GM19467 (cell line): ENCODE data around the gene FAM3A.
"Not testable (repeated sequence)": the region's sequence is repeated elsewhere in the genome, so short reads cannot be mapped to it uniquely, and the experiment has no call there.

Experiments used
- ATAC-seq: cut with Tn5 transposase; IDR thresholded peaks from one replicate; pipeline ENCODE4 v1.9.1; 2021; ENCODE audit warnings: mild to moderate bottlenecking, moderate library complexity; ENCODE audit not compliant: unreplicated experiment

The FAM3A gene, protein sequence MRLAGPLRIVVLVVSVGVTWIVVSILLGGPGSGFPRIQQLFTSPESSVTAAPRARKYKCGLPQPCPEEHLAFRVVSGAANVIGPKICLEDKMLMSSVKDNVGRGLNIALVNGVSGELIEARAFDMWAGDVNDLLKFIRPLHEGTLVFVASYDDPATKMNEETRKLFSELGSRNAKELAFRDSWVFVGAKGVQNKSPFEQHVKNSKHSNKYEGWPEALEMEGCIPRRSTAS

GRCh38 chrX:154515966-154516655 lies at the start of gene FAM3A:
Gene FAM3A, minus strand, starts transcription at chrX:154516232. Its CDS starts 460 bp downstream, at chrX:154515772.
- ATAC-seq: peak; percentile 87

DNA sequence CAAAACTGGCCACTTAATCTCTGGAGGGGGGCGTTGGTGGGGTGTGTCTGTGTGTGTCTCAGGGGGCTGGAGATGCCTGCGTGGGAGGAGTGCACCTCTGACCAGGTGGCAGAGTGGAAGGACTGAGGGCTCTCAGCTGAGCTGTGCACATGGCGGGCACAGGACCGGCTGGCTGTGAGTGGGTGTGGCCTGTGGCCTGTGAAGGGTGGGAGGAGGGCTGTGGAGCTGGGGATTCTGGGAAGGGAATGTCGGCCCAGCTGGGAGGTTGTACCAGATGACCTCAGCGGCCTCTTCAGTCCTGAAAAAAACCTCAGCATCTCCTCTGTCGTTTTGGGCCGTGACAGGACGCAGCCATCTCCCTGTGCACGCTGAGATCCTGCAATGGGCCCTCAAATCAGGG lies 46.3 kb upstream of the FAM3A start:
- not testable (repeated sequence) for ATAC-seq

- ATAC-seq: not testable (repeated sequence)
Measured at GRCh38 chrX:154560326-154560725, 44.3 kb upstream of the FAM3A start.

DNA sequence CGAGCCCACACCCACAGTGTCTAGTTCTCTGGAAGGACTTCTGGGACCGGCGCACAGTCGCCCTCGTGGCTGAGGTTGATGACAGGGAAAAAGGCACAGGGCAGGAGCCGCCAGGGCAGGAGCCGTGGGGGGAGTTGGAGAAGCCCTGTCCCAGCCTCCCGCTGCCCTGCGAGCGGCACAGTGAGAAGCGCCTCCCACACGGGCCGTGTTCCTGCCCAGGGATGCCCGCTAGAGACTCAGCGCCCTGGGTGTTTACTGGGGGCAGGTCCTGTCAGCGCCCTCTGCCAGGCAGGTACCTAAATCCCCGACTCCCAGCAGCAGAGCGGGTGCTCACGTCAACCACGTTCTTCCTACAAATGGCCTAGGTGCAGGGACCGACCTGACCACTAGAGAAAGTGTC lies 42.9 kb upstream of the FAM3A start:
- ATAC-seq: not testable (repeated sequence)

GRCh38 chrX:154558060-154558690 lies 42.1 kb upstream of the FAM3A start:
- not testable (repeated sequence) for ATAC-seq

GRCh38 chrX:154552112-154552806 lies 36.2 kb upstream of the FAM3A start:
- not testable (repeated sequence) for ATAC-seq

DNA sequence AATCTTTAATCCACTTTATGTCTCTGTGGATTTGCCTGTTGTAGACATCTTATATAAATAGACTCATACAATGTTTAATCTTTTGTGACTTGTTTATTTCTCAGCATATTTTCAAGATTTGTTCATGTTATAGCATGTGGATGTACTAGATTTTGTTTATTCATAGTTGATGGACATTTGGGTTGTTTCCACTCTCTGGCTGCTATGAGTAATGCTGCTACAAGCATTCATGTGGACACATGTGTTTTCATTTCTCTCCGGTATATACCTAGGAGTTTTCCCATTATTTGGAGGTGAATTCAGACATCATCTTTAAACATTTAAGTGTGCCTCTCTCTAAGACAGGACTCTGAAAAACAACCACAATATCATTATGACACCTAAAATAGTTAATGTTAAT lies 33.7 kb upstream of the FAM3A start:
- ATAC-seq: no peak

DNA sequence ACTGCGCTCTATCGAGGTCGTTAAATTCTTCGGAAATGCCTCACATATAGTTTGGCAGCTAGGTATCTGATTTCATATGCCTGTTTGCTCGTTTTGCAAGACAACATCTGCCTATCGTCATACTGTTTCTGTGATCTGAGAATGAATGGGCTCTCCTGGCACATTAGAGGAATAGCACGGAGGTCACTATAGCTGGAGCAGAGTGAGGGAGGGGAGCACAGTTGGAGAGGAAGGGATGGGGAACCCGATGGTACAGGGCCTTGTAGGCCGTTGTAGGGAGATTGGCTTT lies 31.9 kb upstream of the FAM3A start:
- no peak for ATAC-seq

GRCh38 chrX:154547245-154548027 lies 31.4 kb upstream of the FAM3A start, which contains the start of gene IKBKG:
Gene IKBKG, plus strand, starts transcription at chrX:154547620. Its CDS starts 4,383 bp downstream, at chrX:154552003.
- peak; percentile 61 for ATAC-seq

- peak; percentile 43 for ATAC-seq
Measured at GRCh38 chrX:154546354-154547244, 30.6 kb upstream of the FAM3A start, which contains the start of gene G6PD. Gene G6PD, minus strand, starts transcription at chrX:154546846. Its CDS starts 691 bp downstream, at chrX:154546155.

GRCh38 chrX:154545673-154546274 lies 29.7 kb upstream of the FAM3A start:
- ATAC-seq: no peak

DNA sequence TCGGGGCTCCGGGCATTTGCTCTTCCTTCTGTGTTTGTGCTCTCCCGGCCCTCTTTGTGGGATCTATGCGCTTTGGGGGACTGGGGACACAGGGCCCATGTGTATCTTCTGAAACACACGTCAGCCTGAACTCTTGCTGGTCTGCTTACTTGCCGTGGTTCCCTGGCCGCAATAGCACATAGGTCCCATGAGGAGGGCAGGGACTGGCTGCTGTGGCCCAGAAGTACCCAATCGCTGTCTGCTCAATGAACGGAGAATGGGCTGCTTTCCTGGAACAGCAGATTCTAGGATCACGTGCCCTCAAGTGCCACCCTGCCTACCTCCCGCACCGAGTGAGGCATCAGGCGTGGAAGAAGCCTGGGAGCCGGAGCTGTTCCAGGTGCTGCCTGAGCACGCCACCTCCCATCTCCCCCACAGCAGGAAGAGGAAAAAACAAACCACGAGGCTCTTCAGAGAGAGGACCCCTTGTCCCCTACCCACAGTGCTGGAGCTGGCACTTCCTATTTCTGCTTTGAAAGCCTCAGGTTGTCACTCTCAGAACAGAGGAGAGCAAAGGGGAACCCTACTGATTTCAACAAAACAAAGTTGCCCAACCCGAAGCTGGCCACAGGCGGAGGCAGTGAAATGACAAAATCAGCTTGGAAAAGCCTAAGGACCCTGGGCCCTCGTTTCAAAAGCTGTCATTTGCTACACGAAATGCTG lies 26.8 kb upstream of the FAM3A start:
- no peak for ATAC-seq

DNA sequence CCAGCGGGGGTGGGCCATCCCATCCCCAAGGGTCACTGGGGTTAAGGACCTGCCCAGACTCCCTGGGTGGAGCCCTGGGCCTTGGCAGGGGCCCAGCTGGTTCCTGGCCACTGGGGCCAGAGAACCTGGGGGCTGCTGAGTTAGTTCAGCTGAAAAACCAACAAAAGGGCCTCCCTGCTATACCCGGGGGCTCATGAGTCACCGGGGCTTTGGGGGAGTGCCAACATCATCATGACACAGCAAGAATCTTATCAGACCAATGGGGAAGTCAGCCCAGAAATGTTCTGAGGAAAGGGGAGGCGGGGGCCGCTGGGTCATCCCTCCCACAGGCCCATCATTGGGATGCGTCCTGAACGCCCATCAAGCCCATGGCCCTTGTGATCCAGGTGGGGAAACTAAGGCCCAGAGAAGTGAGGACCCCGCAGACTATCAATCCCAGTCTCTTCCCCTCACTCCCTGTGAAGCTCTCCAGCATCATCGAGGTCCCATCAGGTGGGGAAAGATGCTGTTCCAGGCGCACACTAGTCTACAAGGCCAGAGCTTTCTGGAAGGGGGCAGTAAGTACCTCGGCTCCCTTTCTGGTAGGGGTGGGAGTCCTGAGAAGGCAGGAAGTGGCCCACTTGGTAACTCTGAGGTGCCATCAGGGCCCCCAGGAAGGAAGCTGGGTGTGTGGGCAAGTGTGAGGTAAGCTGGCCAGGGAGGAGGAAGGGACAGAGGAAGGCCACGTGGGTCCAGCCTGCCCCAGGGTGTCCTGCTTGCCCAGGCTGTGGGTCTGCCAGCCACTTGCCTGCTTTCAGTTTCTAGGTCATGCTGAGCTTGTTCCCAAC lies 26.1 kb upstream of the FAM3A start:
- ATAC-seq: no peak

DNA sequence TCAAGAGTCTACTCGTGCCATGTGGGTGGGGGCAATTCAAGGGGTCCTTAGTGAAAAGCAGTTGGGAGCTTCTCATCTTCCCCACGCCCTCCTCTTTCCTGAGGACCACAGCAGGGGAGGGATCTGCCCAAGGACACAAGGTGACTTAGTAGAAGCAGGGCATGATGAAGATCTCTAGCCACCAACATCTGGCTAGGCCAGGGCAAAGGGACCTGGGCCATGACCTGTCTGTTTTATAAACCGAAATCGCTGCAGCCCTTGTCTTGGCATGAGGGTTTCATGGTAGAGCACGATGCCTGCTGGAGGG lies 25.5 kb upstream of the FAM3A start:
- no peak for ATAC-seq

GRCh38 chrX:154540897-154541535 lies 25.0 kb upstream of the FAM3A start:
- no peak for ATAC-seq

- ATAC-seq: not testable (repeated sequence)
Measured at GRCh38 chrX:154540365-154540764, 24.3 kb upstream of the FAM3A start.

DNA sequence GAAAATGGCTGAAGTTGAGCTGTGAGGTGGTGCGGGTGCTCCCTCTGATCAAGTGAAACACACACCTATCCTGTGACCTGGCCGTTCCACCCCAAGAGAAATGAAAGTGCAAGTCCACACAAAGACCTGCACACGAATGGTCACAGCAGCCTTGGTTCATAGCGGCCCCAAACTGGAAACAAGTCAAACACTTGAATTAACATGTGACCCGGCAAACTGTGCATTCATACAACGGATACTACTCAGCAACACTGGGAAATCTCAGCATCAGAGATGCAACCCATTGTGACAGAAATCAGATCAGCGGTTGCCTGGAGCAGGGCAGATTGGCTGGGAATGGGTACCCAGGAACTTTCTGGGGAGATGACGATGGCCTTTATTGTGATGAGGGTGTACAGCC lies 23.0 kb upstream of the FAM3A start:
- no peak for ATAC-seq
